HG03575 (cell line): ENCODE results near the gene LBHD2.

Source experiments
- ATAC-seq: cut with Tn5 transposase; IDR thresholded peaks from one replicate; pipeline ENCODE4 v1.9.1; 2021; ENCODE audit not compliant: unreplicated experiment, insufficient number of reproducible peaks, low FRiP score; ENCODE audit errors: extremely low read depth

The LBHD2 gene

DNA sequence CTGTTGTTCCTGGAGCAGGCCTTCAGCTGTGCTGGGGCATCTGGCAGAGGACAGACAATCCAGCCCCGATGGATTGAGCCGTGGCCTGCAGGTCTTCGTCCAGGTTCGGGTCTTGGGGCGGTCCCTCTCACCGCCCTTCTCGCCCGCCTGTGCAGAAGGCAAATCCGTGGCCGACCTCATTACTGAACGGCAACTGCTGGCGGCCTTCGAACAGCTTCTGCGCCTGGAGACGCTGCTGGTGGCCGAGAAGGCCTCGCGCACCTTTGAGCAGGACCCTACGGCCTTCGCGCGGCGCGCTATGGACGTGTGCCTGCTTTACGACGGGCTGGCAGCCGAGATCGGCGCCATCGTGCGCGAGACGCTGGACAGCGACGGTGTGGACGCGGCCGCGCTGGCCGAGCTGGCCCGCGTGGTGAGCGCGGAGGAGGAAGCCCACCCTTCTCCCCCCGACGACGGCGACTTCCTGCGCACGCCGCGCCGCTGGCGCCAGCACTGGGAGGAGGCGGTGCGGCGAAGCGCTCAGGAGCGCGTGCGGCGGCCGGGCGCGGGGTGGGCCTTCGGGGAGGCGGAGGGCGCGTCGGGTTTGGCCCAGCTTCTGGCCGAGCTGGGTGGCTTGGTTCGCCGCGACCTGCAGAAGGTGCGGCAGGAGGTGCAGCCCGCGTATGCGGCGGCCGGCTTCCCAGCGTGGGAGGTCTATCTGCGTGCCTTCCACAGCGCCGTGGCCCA, 18.1 kb downstream of the LBHD2 start:
- ATAC-seq = no peak

DNA sequence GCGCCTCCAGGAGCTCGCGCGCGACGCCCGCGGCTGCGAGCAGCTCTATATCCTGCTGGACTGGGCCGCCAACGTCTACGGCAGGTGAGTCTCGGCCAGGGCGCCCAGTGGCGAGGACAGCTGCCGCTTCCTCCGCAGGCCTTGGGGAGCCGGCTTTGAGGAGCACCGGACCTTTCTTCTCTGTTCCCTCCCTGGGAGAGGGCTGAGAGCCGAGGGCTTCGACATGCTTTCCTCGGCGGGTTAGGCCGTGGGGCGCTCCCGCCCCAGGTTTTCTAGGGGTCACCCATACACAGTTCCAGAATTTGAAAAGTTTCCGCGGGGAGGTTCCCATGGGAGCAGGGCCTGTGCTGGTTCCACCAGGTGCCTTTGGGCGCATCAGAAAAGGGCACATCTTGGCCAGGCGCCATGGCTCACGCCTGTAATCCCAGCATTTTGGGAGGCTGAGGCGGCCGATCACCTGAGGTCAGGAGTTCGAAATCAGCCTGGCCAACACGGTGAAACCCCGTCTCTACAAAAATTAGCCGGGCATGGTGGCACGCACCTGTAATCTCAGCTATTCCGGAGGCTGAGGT, 18.8 kb downstream of the LBHD2 start:
- no peak for ATAC-seq

DNA sequence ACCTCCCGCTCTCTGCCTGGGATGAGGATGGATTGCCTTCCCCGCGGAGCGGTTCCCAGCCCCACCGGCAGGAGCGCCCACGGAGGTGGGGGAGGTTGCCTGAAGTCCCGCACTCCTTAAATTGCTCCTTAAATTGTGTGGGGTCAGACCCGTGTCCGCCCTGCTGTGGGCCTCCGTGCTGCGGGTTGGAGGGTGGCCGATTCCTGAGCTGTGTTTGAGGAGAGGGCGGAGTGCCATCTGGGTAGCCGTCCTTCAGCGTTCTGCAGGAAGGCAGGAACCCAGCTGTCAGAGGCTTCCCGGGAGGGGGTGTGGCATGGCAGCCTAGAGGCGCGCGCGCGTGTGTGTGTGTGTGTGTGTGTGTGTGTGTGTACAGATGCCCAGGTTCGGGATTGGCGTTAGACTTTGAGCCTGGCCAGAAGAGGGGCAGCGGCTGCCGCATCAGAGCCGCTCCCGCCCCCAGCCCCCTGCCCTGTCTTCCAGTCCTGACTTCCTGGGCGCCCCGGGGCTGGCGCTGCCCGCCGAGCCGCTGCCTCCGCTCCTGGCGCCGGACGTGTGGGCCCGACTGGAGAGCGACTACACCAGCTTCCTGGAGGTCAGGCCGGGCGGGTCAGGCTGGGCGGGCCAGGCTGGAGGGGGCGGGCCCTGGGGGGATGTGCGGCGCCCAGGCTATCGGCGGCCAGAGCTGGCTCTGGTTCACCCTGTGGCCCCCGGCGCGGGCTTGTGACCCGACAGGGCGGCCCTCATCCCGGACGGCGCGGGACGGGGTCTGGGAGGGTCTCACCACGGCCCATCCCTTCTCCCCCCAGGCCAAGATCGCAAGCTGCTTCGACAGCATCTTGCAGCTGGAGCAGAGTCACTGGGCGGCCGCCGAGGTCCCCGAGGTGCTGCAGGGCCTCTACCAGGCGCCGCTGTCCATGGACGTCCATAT, 19.7 kb downstream of the LBHD2 start:
- no peak for ATAC-seq

DNA sequence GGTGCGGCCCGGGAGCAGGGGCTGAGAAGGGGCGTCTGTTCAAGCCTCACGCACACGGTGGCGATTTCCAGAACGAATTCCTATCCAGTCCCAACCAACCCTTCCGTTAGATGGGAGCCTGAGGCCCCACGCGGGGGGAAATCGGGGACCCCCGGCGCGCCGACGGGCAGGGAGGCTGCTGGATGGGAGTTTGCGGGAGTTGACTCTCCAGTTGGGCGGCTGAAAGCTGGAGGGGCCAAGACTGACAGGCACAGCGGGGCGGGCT, 20.3 kb downstream of the LBHD2 start:
- ATAC-seq = no peak

DNA sequence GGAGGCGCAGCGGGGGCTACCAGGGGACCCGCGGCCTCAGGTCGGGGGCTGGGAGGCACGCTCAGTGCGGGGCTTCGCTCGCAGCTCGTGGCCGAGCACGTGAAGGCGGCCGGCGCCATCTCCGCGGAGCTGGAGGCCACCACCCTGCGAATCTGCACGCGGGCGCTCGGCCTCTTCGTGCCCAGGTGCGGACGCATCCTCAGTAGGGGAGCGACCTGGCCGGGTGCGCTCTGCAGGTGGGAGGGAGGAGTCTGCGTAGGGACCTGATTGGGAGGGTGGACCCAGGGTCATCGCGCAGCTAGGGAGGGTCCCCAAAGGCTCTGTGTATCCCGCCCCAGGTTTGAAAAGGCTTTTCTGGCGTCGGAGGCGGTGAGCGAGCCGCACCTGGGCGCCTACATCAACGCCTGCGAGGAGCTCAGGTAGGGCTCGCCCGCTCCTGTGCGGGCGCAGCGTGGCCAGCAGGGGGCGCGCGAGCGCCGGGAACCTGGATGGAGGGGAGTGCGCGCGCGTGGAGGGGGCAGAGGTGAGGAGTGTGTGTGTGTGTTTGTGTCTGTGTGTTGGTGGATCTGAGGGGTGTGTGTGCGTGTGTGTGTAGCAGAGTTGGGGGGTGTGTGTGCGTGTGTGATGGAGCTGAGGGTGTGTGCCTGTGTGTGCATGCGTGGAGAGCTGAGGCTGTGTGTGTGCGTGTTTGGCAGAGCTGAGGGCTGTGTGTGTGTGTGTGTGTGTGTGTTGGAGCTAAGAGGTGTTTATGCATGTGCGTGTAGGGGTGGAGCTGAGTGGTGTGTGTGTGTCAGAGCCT, 20.8 kb downstream of the LBHD2 start:
- no peak for ATAC-seq

DNA sequence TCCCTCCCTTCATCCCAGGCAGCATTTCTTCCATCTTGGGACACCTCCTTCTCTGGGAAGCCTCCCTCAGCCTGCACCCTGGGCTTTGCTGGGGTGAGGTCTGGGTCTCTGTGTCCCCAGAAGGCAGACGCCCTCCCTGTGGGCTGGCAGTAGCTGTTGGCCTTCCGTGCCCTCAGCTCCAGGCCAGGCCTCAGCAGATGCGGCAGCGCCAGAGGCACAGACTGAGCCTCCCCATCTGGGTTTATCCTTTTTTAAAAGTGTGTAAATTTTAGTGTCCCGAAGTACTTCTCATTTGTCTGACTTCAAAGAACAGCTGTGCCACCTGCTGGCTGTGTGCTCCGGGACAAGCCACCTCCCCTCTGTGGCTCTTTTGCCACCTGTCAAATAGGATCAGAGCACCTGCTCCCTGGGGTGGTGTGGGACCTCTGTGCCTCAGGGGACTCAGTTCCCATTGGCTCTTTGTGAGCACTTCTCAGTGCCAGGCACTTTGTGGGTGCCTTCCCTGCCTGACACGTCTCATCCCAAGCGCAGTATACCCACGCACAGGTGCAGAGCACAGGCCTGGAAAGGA, 21.7 kb downstream of the LBHD2 start:
- no peak for ATAC-seq

DNA sequence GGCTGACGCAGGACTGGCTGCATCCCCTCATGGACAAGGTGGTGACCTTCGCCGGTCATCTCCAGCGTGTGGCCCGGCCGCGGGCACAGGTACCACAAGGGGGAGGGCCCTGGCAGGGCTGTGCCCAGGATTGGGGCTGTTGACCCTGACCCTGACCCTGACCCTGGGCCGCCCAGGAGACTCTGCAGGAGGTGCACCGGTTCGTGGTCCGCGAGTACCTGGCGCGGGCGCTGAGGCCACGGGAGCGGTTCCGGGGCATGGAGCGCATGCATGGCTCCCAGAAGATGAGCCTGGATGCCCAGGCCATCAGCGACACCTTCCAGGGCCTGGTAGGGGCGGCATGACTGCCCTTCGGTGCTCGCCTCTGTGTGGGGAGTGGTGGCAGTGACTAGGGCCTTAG, 23.4 kb downstream of the LBHD2 start:
- ATAC-seq = no peak

DNA sequence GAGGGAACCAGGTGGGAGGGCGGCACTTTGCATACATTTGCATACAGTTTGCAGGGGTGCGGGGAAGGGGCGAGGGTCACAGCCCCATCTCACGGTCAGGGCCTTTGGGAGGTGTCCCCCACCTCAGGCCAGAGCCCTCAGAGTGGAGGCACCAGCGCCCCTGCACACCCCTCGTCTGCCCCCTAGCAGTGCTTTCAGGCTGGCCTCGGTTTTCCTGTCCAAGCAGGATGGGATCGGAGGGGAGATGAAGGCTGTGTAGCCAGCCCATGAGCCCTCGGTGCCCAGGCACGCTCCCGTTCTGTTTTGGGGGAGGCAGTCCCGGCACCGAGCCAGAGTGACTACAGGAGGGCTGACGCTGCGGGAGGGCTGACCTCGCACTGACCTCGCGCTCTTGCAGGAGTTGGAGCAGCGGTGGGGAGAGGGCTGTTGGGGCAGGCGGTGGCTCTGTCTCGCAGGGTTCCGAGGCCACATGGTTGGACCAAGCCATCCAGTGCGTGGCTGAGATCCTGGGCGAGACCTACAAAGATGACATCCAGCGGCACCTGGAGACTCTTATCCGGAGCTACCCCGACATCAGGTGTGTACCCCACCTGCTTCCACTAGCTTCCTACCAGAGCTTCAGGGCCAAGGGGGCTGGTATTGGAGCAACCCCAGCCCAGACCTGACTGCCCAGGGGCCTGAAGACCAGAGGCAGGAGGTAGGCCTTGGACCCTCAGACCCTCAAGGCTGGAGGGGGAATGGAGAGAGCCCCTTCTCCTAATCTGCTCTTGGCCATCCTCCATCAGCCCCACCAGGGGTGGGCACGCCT, 24.1 kb downstream of the LBHD2 start:
- no peak for ATAC-seq

DNA sequence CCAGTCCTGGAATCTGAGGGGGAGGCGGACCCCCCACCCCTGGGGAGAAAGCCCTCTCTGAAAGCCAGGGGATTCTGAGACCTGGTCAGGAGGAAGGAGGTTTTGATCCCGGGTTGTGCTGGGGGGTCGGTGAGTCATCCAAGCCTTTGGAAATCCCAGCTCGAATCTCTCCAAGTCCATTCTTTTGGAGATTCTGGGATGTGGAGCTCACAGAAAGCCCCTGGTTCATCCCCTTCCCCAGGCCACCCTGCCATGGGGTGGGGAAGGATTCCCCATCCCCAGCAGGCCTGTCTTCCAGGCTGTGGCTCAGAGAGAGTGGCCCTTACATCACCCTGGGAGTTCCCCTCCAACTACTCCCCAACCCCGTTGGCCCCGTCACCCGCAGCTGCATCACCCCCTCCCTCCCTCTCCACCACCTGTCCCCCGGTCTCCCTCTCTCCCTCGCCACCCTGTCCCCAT, 24.8 kb downstream of the LBHD2 start:
- no peak for ATAC-seq

DNA sequence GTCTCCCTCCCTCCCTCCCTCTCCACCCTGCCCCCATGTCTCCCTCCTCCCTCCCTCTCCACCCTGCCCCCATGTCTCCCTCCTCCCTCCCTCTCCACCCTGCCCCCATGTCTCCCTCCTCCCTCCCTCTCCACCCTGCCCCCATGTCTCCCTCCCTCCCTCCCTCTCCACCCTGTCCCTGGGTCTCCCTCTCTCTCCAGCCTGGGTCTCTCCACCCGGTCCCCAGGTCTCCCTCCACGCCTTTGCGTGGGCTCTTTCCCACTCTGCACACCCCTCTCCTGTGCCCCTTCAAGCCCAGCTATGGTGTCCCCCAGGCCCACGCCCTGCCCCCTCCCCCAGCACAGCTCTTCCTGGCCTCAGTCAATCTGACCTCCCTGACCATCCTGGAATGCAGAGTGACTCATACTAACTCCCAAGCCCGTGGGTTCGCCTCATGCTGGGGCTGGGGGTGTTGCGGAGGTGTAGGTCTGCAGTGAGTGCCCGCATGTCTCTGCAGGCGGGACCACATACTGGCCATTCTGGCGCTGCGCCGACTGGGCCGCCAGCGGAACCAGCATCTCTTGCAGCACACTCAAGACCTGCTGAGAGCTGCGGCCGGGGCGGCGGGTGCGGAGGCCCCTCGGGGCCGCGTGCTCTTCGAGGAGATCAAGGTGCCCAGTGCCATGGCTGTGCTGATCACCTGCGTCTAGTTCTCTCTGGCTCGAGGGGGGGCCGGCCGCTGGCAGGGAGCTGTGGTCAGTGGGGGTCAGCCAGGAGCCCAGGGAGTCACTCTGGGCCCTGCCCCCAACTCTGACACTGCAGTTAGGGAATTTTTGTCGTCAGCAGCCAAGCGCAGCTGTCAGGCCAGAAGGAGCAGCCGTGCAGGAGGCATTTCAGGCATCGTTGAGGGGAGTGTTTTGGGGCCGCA, 25.8 kb downstream of the LBHD2 start:
- ATAC-seq = no peak

DNA sequence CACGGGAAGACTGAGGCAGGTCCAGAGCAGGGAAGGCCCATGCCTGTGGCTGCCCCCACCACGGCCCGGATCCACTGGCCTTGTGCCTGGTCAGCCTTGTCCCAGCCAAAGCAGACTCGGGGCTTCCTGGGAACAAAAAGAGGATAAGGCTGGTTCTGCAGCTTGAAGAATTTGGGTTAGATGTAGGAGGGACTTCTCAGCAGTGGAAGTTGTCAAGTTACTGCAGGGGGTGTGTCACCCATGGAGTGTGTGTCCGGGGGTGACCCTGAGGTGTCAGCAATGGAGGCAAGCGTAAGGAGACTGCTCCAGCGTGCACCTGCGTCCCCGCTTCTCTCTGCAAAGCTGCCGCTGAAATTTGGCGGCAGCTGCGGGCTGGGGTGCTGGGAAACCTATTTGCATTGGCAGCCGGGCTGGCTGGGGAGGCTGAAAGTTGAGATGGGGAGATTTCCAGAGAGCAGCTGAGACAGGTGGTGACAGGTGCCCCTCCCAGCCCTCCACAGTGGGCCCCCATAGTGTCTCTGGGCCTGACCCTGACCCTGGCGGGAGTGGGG, 26.7 kb downstream of the LBHD2 start:
- ATAC-seq = no peak

DNA sequence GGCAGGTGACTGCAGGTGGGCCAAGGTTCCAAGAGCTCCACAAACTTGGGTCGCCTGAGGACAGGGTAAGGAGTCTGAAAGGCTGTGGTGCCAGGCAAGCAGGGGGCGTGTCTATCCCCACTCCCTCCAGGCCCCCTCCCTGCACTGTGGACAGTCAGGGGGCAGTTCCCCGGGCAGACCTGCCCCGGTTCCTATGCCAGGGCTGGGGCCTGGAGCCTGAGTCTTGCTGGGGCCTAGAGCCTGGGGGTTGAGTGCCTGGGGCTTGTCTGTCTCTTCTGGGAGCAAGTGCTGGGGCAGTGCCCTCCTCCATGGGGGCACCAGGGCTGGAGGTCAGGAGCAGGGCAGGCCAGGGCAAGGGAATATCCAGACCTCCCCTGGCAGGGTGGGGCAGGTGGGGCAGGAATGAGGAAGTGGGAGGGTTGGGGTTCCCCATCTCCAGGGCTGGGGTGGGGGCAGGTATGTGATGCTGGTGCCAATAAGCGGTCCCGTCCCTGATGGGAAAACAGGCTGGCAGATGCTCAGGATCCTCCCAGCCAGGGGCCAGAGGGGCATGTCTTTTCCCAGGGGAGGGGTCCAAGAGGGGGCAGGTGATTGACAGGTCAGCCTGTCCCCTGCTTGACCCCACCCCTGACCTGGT, 27.3 kb downstream of the LBHD2 start:
- ATAC-seq = no peak

DNA sequence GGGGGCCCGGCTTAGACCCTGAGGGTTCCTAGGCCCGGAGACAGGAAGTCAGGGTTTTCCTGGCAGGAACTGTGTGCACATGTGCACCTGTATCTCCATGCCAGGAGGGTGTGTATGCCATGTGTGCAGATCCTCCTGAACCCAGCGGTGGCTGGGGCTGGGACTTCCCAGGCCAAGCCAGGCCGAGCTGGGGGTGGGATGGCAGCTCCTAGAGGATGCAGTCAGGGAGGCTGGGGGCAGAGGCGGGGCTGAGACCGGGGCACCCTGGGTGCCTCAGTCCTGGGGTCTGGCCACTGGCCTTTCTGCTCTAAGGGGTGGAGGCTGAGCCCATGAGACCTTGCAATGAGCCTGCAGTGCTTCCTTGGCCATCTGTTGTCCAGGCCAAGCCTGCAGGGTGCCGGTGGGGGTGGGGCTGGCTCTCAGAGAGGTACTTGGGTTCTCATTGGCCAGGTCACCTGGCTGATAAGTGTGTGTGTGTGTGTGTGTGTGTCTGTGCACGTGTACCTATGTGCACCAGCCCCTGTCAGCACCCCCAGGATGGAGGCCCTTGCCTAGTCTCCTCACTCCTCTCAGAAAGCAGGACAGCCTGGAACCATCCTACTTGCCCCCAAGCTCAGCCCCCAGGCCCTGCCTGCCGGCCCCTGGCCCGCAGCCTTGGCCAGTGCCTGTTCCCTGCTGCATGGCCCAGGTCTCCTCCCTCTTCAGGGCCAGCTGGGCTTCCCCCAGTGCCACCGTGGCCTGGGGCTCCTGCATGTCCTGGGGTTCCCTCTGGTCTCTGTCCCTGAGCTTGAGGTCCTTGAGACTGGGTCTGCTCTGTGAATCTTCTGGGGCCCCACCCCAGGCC, 28.6 kb downstream of the LBHD2 start:
- no peak for ATAC-seq

DNA sequence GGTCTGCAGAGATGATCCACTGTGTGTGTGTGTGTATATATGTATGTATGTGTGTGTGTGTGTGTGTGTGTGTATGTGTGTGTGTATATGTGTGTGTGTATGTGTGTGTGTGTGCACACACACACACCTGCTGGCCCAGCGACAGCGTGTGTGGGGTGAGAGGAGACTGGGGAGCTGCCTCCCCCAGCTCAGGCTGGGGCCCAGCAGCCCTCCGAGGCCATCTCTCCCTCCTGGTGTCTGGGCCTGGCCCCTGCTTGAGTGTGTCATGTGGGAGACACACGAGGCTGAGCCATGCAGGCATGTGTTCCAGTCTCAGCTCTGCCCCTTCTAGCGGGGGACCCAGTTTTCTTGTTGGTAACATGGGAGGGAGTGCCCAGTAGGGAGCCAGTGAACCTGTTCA, 29.3 kb downstream of the LBHD2 start:
- ATAC-seq = no peak

DNA sequence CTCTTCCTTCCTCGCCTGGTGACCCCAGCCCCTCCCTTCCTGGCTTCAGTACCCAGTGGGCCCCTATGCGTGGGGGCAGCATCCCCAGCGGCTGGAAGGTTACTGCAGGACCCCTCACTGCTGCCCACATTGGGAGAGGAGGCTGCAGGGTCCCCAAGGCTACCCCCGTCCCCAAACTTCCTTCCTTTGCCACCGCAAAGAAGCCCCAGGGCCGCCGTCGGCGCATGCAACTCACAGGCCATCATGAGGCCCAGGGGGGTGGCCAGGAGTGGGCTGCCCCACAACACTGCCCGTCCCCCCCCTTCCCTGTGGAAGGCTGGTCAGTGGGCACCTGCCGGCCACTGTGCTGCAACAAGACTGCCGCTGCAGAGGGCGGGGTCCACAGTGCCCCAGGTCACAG, 29.8 kb downstream of the LBHD2 start:
- no peak for ATAC-seq
